ENCODE measurements around the gene METTL24.

The METTL24 gene

GRCh38 chr6:110196874-110197273 is 161.3 kb downstream of the METTL24 start:
- no peak for DNase-seq (ENCODE audit: low read depth, low spot score)

- DNase-seq (ENCODE audit: low read depth, low spot score), result no peak
Observed at GRCh38 chr6:110195639-110196038, 162.5 kb downstream of the METTL24 start.
